ENCODE results near the gene GPR143. TPM values are rescaled to one million over a fixed set of nuclear protein-coding genes. Genes with fewer than 3 reads are reported as not detected.

GPR143 gene
- total and polyA plus RNA-seq, 4 donors, result 0.77 to 2.7 (median 1.5) TPM

DNA sequence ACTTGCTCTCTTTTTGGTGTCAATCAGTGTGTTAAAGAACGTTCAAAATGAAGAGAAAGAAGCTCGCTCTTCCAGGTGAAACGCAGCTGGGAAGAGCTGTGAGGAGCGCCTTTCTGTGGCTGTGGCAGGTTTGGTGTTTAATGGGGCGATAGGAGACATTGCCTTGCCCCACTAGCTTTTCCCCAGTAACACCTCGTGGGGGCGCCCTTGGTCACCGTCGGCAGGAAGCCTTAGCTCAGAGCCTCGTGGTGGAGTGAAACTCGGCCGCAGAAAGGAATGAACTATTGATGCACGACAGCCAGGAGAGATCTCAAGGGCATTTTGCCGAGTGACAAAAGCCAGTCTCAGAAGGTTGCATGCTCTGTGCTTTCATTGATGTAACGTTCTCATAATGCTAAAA lies 65.1 kb downstream of the GPR143 start:
- 83 to 94% methylated on average over 15 of the region's 15 CpGs for WGBS, 2 donors
- DNase-seq, result no peak

DNA sequence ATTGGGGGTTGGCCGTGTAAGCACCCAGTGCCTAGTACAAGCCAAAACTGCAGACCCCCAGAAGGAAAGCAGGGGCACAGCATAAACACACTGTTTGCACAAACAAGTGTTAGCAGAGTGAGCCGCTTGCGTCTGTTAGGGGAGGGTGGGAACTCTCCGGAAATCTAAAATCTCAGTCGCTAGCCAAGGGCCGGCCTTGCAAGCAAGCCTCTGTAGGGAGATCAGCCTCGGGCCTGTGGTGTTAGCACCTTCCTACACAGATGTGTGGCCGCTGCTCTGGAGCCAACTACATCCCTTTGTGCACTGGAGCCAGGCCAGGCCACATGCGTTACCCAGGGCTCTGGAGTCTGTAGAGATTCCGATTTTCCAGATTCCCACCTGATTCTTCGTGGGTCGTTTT lies 67.1 kb downstream of the GPR143 start:
- Histone ChIP-seq H3K27me3 (ENCODE audit: control insufficient read depth in 3 of 3, insufficient read depth in 3 of 3, low read length in 2 of 3) (peaks cover 0 to 4% (median 0%) of the 10 kb centered on the region in 3 donors), H3K9me3 (ENCODE audit: control insufficient read depth in 4 of 4, insufficient read depth in 3 of 4, low read length in 3 of 4) (peaks cover 0 to 4% (median under 1%) of the 10 kb centered on the region in 4 donors), H3K36me3 (ENCODE audit: control insufficient read depth in 4 of 4, insufficient read depth in 4 of 4, low read length in 4 of 4) (peaks cover 0 to 4% (median 2%) of the 10 kb centered on the region in 4 donors), H3K4me1 (ENCODE audit: control insufficient read depth in 5 of 5, insufficient read depth in 5 of 5, low read length in 5 of 5) (no peaks in the 10 kb centered on the region), H3K4me3 (no peak overlapping the region), H3K27ac (ENCODE audit: low read depth in 1 of 2, low read length in 1 of 2) (no peak overlapping the region), H3K9ac (ENCODE audit: insufficient read depth in 1 of 2, low read length in 2 of 2) (no peak overlapping the region)
- TF ChIP-seq, protein P1, sequence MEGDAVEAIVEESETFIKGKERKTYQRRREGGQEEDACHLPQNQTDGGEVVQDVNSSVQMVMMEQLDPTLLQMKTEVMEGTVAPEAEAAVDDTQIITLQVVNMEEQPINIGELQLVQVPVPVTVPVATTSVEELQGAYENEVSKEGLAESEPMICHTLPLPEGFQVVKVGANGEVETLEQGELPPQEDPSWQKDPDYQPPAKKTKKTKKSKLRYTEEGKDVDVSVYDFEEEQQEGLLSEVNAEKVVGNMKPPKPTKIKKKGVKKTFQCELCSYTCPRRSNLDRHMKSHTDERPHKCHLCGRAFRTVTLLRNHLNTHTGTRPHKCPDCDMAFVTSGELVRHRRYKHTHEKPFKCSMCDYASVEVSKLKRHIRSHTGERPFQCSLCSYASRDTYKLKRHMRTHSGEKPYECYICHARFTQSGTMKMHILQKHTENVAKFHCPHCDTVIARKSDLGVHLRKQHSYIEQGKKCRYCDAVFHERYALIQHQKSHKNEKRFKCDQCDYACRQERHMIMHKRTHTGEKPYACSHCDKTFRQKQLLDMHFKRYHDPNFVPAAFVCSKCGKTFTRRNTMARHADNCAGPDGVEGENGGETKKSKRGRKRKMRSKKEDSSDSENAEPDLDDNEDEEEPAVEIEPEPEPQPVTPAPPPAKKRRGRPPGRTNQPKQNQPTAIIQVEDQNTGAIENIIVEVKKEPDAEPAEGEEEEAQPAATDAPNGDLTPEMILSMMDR (IDR thresholded peaks at IDR 0.05; ENCODE audit: control extremely low read depth, extremely low read depth), result no peak
- ATAC-seq (ENCODE audit: insufficient read depth, low FRiP score) (no peak), DNase-seq (no peak)
- WGBS, 2 donors, result 91 to 98% methylated on average over 12 of the region's 12 CpGs

More for the DNA sequence above, 65.1 kb downstream of the GPR143 start:
- Histone ChIP-seq H3K27ac (ENCODE audit: low read depth in 1 of 2, low read length in 1 of 2) (no peak overlapping the region), H3K36me3 (ENCODE audit: control insufficient read depth in 4 of 4, insufficient read depth in 4 of 4, low read length in 4 of 4) (peaks cover 0 to 7% (median 1%) of the 10 kb centered on the region in 4 donors), H3K4me3 (no peak overlapping the region), H3K9ac (ENCODE audit: insufficient read depth in 1 of 2, low read length in 2 of 2) (no peak overlapping the region), H3K4me1 (ENCODE audit: control insufficient read depth in 5 of 5, insufficient read depth in 5 of 5, low read length in 5 of 5) (no peaks in the 10 kb centered on the region), H3K9me3 (ENCODE audit: control insufficient read depth in 4 of 4, insufficient read depth in 3 of 4, low read length in 3 of 4) (peaks cover 0 to 8% (median 3%) of the 10 kb centered on the region in 4 donors), H3K27me3 (ENCODE audit: control insufficient read depth in 3 of 3, insufficient read depth in 3 of 3, low read length in 2 of 3) (no peaks in the 10 kb centered on the region)
- ATAC-seq (ENCODE audit: insufficient read depth, low FRiP score), result no peak
- TF ChIP-seq, protein P1 (IDR thresholded peaks at IDR 0.05; ENCODE audit: control extremely low read depth, extremely low read depth), result no peak

DNA sequence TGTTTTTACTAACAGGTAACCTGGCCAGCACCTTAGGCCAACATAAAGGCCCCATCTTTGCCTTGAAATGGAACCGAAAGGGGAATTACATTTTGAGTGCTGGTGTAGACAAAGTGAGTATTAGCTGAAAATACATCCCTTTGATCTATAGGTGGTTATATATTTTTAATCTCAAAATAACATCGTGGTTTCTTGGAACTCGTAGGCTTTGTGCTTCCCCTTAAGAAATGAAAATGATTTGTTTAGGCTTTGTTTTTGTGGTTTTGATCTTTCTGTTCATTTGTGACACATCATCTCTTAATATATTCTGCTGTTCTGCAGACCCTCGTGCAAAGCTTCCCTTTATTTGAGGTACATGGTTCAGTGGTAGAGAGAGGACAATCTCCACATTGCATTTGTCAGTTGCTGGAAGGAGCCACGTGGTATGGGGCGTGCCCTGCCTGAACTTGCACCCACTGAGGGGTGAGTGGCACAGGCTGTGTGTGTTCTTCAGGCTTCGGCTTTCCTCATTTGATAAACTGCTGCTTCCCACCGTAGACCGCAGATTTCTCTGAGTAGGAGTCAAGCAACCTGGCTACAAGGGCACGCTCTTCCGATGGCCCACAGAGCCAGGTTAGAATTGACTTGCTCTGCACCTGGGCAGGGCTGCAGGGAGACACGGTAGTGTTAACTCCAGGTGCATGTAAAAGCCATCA lies 72.2 kb downstream of the GPR143 start:
- TF ChIP-seq, protein P1 (IDR thresholded peaks at IDR 0.05; ENCODE audit: control extremely low read depth, extremely low read depth), result no peak

More for the DNA sequence above, 72.2 kb downstream of the GPR143 start:
- no peak for DNase-seq
- no peak overlapping the region for H3K9ac ChIP-seq (ENCODE audit: insufficient read depth in 1 of 2, low read length in 2 of 2)
- peaks cover 0 to 9% (median 5%) of the 10 kb centered on the region in 4 donors for H3K36me3 ChIP-seq (ENCODE audit: control insufficient read depth in 4 of 4, insufficient read depth in 4 of 4, low read length in 4 of 4)
- H3K9me3 ChIP-seq (ENCODE audit: control insufficient read depth in 4 of 4, insufficient read depth in 3 of 4, low read length in 3 of 4), result peaks cover 0 to 7% (median 0%) of the 10 kb centered on the region in 4 donors
- ATAC-seq (ENCODE audit: insufficient read depth, low FRiP score), result no peak
- H3K4me1 ChIP-seq (ENCODE audit: control insufficient read depth in 5 of 5, insufficient read depth in 5 of 5, low read length in 5 of 5), result no peaks in the 10 kb centered on the region
- WGBS, 2 donors, result 83 to 84% methylated on average over 12 of the region's 12 CpGs
- H3K4me3 ChIP-seq, result no peak overlapping the region
- H3K27me3 ChIP-seq (ENCODE audit: control insufficient read depth in 3 of 3, insufficient read depth in 3 of 3, low read length in 2 of 3), result peaks cover 0 to 9% (median 0%) of the 10 kb centered on the region in 3 donors
- no peak overlapping the region for H3K27ac ChIP-seq (ENCODE audit: low read depth in 1 of 2, low read length in 1 of 2)

All from lung (tissue), 12 donors.